ENCODE measurements around the gene LRRC49.

DNA sequence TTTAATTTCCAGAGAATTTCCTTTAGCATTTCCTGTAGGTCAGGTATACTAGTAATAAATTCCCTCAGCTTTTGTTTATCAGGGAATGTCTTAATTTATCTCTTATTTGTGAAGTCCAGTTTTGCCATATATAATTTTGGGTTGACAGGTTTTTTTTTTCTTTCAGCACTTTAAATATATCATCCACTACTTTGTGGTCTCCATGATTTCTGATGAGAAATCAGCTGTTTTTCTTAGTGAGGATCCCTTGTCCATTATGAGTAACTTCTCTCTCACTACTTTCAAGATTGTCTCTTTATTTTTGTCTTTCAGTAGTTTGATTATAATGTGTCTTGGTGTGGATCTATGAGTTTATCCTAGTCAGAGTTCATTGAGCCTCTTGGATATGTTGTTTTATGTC lies 105.7 kb downstream of the LRRC49 start:
- TF ChIP-seq, protein P1, sequence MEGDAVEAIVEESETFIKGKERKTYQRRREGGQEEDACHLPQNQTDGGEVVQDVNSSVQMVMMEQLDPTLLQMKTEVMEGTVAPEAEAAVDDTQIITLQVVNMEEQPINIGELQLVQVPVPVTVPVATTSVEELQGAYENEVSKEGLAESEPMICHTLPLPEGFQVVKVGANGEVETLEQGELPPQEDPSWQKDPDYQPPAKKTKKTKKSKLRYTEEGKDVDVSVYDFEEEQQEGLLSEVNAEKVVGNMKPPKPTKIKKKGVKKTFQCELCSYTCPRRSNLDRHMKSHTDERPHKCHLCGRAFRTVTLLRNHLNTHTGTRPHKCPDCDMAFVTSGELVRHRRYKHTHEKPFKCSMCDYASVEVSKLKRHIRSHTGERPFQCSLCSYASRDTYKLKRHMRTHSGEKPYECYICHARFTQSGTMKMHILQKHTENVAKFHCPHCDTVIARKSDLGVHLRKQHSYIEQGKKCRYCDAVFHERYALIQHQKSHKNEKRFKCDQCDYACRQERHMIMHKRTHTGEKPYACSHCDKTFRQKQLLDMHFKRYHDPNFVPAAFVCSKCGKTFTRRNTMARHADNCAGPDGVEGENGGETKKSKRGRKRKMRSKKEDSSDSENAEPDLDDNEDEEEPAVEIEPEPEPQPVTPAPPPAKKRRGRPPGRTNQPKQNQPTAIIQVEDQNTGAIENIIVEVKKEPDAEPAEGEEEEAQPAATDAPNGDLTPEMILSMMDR (IDR thresholded peaks at IDR 0.05): no peak
- TF ChIP-seq POLR2A (IDR thresholded peaks at IDR 0.05): no peak
